Ishikawa (cell line): ENCODE results near the gene ZNF678.

ENCODE experiments used
- CEBPB ChIP-seq: IDR thresholded peaks from 2 replicates; pipeline ENCODE4 v1.6.1; 2012
- CREB1 ChIP-seq: IDR thresholded peaks from 2 replicates; pipeline ENCODE4 v1.6.1; 2012; ENCODE audit warnings: low read depth
- EP300 ChIP-seq: IDR thresholded peaks from 2 replicates; pipeline ENCODE4 v1.6.1; 2012; ENCODE audit warnings: borderline replicate concordance
- FOXM1 ChIP-seq: IDR thresholded peaks from 2 replicates; pipeline ENCODE4 v1.6.1; 2012; ENCODE audit warnings: low read depth, borderline replicate concordance
- RAD21 ChIP-seq: IDR thresholded peaks from 2 replicates; pipeline ENCODE4 v1.6.1; 2012; ENCODE audit warnings: low read depth
- TAF1 ChIP-seq: IDR thresholded peaks from 2 replicates; pipeline ENCODE4 v1.6.1; 2012; ENCODE audit warnings: low read depth, mild to moderate bottlenecking
- TCF12 ChIP-seq: IDR thresholded peaks from 2 replicates; pipeline ENCODE4 v1.6.1; 2012; ENCODE audit warnings: low read depth
- TEAD4 ChIP-seq: IDR thresholded peaks from 2 replicates; pipeline ENCODE4 v1.6.1; 2012

DNA sequence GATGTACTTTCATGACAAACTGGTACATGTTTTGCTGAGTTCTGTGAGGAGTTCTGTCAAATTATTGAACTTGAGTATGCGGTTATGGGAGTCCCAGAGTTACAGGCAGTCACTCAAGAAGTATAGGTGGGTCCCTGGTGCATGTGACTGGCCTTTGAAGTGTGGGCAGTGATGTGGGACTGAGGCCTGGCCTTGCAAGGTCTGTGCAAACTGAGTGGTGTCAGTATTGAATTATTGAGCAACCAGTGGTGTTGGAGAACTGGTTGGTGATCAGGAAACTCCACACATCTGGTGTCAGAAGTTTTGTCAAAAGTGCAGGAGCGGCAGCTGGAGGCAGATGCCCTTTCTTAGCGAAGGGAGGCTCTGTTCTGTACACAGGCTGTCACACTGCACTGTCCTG is 5.2 kb downstream of the ZNF678 start:
- no peak for TF ChIP-seq TCF12
- no peak for TF ChIP-seq EP300
- TF ChIP-seq TAF1, result no peak
- no peak for TF ChIP-seq RAD21
- TF ChIP-seq FOXM1, result no peak
- TF ChIP-seq CEBPB, result no peak
- no peak for TF ChIP-seq TEAD4
- no peak for TF ChIP-seq CREB1
